OCI-LY7 (cell line): Measurements from ENCODE around the gene HLA-B. TPM values are rescaled to one million over a fixed set of nuclear protein-coding genes. Genes with fewer than 3 reads are reported as not detected.

ENCODE experiments used
- BruUV-seq: library from RNA; stranded (reverse); fragments of 400-500 nt; replicated peaks from 2 replicates; lab custom pipeline; 2021; lab: Mats Ljungman, UMichigan
- CTCF ChIA-PET: fragments of 300-600 bp; sonication (Branson Sonifier 250); formaldehyde crosslinking; loops from one replicate; lab custom pipeline; 2022; ENCODE audit warnings: antibody characterized with exemption; ENCODE audit not compliant: unreplicated experiment; lab: Charles Lee
- POLR2A ChIA-PET: fragments of 300-600 bp; sonication (Branson Sonifier 250); formaldehyde crosslinking; loops from one replicate; lab custom pipeline; 2022; ENCODE audit warnings: antibody characterized with exemption; lab: Charles Lee
- DNase-seq: peaks from one replicate; pipeline ENCODE4 v3.0.0-alpha.2; 2015; ENCODE audit warnings: low spot score
- H2AFZ ChIP-seq: fragments of 200-600 bp; sonication (generic), shearing (Covaris generic); 2 replicates; pipeline ENCODE4 v1.6.1; 2014; ENCODE audit warnings: mild to moderate bottlenecking, antibody characterized with exemption, low read length, moderate library complexity
- H3K27ac ChIP-seq: fragments of 200-600 bp; sonication (generic); 2 replicates; pipeline ENCODE4 v1.5.1; 2014; ENCODE audit warnings: mixed run types, low read depth, mild to moderate bottlenecking, moderate library complexity, low read length, inconsistent platforms; ENCODE audit not compliant: poor library complexity, severe bottlenecking
- H3K36me3 ChIP-seq: fragments of 200-600 bp; sonication (generic); 2 replicates; pipeline ENCODE4 v1.6.1; 2014; ENCODE audit warnings: mild to moderate bottlenecking, antibody characterized with exemption, low read length, moderate library complexity, mixed read lengths; ENCODE audit not compliant: insufficient read depth
- H3K4me1 ChIP-seq: fragments of 200-600 bp; sonication (generic); 2 replicates; pipeline ENCODE4 v1.5.1; 2014; ENCODE audit warnings: mild to moderate bottlenecking, low read length; ENCODE audit not compliant: insufficient read depth, poor library complexity, severe bottlenecking
- H3K4me2 ChIP-seq: fragments of 200-600 bp; sonication (generic); 2 replicates; pipeline ENCODE4 v1.6.1; 2014; ENCODE audit warnings: mild to moderate bottlenecking, low read length
- H3K4me3 ChIP-seq: fragments of 200-600 bp; sonication (generic); 2 replicates; pipeline ENCODE4 v1.5.1; 2014; ENCODE audit warnings: mild to moderate bottlenecking, low read depth, low read length; ENCODE audit not compliant: poor library complexity, severe bottlenecking
- H3K79me2 ChIP-seq: fragments of 200-600 bp; sonication (generic); 2 replicates; pipeline ENCODE4 v1.6.1; 2016; ENCODE audit warnings: low read depth, mild to moderate bottlenecking, low read length, moderate library complexity, mixed read lengths; ENCODE audit not compliant: insufficient read depth
- H3K9me2 ChIP-seq: fragments of 200-600 bp; sonication (generic); 2 replicates; pipeline ENCODE4 v1.6.1; 2016; ENCODE audit warnings: mild to moderate bottlenecking, low read length, mixed read lengths; ENCODE audit not compliant: insufficient read depth
- H3K9me3 ChIP-seq: fragments of 200-600 bp; sonication (generic); 2 replicates; pipeline ENCODE4 v1.6.1; 2014; ENCODE audit warnings: mild to moderate bottlenecking, mixed run types, low read length, mixed read lengths
- H4K20me1 ChIP-seq: fragments of 200-600 bp; sonication (generic); 2 replicates; pipeline ENCODE4 v1.6.1; 2014; ENCODE audit warnings: mild to moderate bottlenecking, antibody characterized with exemption, low read length, moderate library complexity, mixed read lengths; ENCODE audit not compliant: insufficient read depth
- EZH2phosphoT487 ChIP-seq: fragments of 200-600 bp; sonication (generic); IDR thresholded peaks from 2 replicates; pipeline ENCODE4 v1.6.1; 2018; ENCODE audit warnings: low read depth, borderline replicate concordance, mild to moderate bottlenecking, mixed run types, antibody characterized with exemption, low read length, moderate library complexity, mixed read lengths
- intact Hi-C: fragments of 100-400 bp; cut with micrococcal nuclease; formaldehyde crosslinking; loops from one replicate; pipeline ENCODE4 v1.10.0; 2022; ENCODE audit not compliant: unreplicated experiment
- total RNA-seq, 2 experiments: library from RNA; depleted of rRNA in 1 of 2; stranded (reverse); fragments of >200 nt in 1 of 2; shearing (Covaris generic) in 1 of 2; gene quantifications; 2 replicates each; pipeline ENCODE4 v1.2.3, GENCODE V29; 2014 to 2022
- TF ChIP-seq, protein P1 (sequence below): fragments of 200-600 bp; sonication (generic); conservative IDR thresholded peaks from 2 replicates; pipeline ENCODE4 v1.5.1; 2014; ENCODE audit warnings: mild to moderate bottlenecking, antibody characterized with exemption, low read length, moderate library complexity, mixed read lengths

HLA-B gene
- total RNA-seq, 2 experiments from 2014 or later = 238 to 258 TPM

DNA sequence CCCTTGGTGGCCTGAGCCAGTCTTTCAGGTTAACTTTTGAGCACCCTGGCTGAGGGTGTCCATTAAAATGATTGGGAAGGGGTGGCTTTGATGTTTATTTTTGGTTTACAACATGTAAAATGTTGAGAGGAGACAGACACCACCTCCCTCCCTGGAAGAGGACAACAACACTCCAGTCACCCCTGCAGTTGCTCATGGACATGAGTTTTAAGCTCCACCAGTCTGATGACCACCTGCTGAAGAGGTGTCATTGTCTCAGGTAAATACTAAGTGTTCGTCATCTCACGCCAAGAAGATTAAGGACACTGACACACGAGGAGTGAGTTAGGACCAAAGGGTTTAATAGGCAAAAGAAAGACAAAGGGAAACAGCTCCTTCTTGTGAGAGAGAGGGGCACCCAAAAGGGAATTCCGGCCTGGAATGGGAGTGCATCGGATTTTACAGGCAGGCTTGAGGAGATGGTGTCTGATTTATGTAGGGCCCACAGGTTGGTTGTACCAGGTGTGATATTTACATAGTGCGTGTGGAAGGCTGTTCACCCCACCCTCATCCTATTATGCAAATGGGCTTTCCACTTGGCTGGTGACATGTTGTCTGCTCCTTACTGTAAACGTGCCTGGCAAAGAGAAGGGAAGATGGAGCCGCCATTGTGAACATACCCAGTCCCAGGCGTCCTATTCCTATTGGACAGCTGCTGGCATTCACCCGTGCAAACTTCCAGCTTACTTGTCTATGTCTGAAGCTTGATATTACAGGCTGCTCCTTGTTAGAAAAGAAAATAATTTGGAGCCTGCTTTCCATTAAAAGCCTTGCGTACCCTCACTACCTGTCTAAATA is 6.6 kb downstream of the HLA-B start:
- Histone ChIP-seq H3K79me2 (peaks cover 10% of the 10 kb centered on the region), H4K20me1 (no peaks in the 10 kb centered on the region; the same call in 1 of the 2 replicates), H2AFZ (no peak overlapping the region), H3K27ac (no peak overlapping the region), H3K9me3 (no peaks in the 10 kb centered on the region), H3K4me3 (peak overlapping the region; percentile 31), H3K4me1 (peaks cover 68% of the 10 kb centered on the region), H3K36me3 (peaks cover 29% of the 10 kb centered on the region), H3K9me2 (no peaks in the 10 kb centered on the region), H3K4me2 (peak overlapping the region; percentile 69)
- POLR2A ChIA-PET = no interaction called here
- CTCF ChIA-PET = no interaction called here
- DNase-seq = peak; percentile 61
- no peak for TF ChIP-seq EZH2phosphoT487
- TF ChIP-seq, protein P1, sequence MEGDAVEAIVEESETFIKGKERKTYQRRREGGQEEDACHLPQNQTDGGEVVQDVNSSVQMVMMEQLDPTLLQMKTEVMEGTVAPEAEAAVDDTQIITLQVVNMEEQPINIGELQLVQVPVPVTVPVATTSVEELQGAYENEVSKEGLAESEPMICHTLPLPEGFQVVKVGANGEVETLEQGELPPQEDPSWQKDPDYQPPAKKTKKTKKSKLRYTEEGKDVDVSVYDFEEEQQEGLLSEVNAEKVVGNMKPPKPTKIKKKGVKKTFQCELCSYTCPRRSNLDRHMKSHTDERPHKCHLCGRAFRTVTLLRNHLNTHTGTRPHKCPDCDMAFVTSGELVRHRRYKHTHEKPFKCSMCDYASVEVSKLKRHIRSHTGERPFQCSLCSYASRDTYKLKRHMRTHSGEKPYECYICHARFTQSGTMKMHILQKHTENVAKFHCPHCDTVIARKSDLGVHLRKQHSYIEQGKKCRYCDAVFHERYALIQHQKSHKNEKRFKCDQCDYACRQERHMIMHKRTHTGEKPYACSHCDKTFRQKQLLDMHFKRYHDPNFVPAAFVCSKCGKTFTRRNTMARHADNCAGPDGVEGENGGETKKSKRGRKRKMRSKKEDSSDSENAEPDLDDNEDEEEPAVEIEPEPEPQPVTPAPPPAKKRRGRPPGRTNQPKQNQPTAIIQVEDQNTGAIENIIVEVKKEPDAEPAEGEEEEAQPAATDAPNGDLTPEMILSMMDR = no peak
- no TSS peak for BruUV-seq
- intact Hi-C loops = no loop called here

DNA sequence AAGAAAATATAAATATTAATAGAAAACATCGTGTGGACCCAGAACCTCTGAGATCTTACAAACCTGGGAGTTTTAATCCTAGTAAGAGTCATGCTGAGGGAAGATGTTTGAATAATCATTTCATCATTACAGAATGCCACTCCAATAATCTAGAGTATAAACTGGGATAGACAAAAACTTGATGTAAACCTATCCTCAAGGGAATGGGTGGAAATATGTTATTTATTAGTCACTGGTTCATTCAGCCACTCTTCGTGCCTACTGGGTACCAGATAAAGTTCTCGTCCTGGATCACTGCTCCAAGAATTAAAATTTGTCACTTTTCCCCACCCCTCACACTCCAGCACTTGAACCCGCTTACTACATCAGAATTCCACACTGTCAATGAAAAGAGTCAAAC is 7.7 kb downstream of the HLA-B start:
- TF ChIP-seq EZH2phosphoT487 = no peak
- Histone ChIP-seq H2AFZ (0 out of 2 replicates have a peak overlapping the region, but pooled peaks have one; percentile 64), H3K27ac (no peak overlapping the region), H3K79me2 (no peaks in the 10 kb centered on the region; the same call in 1 of the 2 replicates), H3K36me3 (peaks cover 18% of the 10 kb centered on the region), H3K9me2 (no peaks in the 10 kb centered on the region), H4K20me1 (no peaks in the 10 kb centered on the region), H3K9me3 (no peaks in the 10 kb centered on the region), H3K4me2 (no peak overlapping the region; the same call in 1 of the 2 replicates), H3K4me1 (peaks cover 57% of the 10 kb centered on the region), H3K4me3 (no peak overlapping the region)
- intact Hi-C loops = no loop called here
- ChIA-PET CTCF (no interaction called here), POLR2A (interaction anchor here (0.5 to 0.6 kb wide), 2 partner anchors 44 to 120 kb away, joined by 4 read pairs; no protein-coding TSS in a partner anchor)
- no TSS peak for BruUV-seq
- DNase-seq = no peak

DNA sequence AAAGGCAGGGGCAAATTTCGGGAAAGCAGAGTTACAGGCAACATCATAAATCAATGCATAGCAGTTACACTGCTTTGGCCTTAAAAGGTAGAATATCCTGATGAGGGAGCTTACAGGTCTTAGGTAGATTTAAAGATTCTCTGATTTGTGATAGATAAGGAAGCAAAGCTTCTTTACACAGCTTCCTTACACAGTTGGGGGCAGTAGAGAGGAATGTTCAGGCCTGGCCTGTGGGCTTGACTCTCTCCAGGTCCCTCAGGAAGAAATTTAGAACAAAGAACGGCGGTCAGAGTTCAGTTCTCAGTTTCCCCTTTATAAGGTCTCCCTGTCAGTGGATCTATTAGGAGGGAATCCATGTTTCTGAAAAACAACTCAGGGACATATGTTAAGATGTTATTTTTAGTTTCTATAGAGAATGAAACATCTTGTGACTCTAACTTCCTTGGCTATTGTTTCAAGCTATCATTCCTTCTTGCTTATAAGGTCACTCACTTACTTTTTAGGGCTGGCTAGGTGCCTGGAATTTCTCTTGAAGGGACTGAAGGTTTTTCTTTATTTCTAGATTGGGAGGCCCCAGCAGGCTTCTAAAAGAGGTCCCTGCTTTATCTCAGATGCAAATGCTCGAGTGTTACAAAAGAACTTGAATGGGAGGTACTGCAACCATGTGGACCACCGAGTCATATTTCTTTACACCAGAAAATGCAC is 11.8 kb downstream of the HLA-B start:
- TF ChIP-seq, protein P1 = peak; percentile 63
- TF ChIP-seq EZH2phosphoT487 = no peak
- no TSS peak for BruUV-seq

More for the DNA sequence above, 11.8 kb downstream of the HLA-B start:
- intact Hi-C loops = no loop called here
- Histone ChIP-seq H3K36me3 (no peaks in the 10 kb centered on the region), H3K4me2 (no peak overlapping the region), H3K4me3 (no peak overlapping the region), H4K20me1 (no peaks in the 10 kb centered on the region), H3K4me1 (peaks cover 24% of the 10 kb centered on the region), H3K9me2 (no peaks in the 10 kb centered on the region), H3K79me2 (no peaks in the 10 kb centered on the region), H3K27ac (no peak overlapping the region), H2AFZ (no peak overlapping the region), H3K9me3 (peaks cover 9% of the 10 kb centered on the region; the same call in 1 of the 2 replicates)
- ChIA-PET POLR2A (no interaction called here), CTCF (no interaction called here)
- DNase-seq = no peak
